ENCODE results near the gene MSH5. TPM values are rescaled to one million over a fixed set of nuclear protein-coding genes. Genes with fewer than 3 reads are reported as not detected.

The MSH5 gene
- total and polyA plus RNA-seq, 4 experiments from 2014 or later, result 0.95 to 12.1 (median 7.3) TPM

DNA sequence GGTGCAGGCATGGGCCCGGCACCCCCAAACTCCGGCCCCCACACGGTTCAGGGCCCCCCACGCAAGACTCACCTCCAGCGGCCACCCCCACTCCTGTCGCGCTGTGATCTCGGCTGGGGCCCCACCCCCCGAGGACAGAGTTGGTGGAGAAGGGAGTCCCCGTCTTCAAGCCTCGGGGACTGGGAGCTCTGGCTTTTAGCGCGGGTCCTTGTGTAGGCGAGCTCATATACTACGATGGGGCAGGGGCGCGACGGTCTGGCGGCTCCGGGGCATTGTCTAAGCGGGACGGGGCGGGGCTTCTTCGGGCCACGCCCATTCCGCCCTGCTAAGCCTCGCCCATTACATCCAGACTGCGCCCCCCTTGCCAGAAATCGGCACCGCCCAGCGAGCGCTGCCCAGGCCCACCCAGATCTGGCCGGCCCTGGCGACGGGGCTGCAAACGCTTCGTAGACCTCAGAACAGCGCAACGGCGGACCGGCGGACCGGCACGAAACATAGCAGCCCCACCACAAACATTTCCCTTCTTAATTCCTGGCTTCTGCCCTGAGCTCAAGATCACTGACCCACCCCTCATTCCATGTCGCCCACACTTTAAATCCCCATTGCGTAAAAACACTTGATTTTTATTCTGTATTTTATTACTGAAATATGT lies 9.7 kb upstream of the MSH5 start:
- ChIA-PET CTCF (ENCODE audit: partially characterized antibody) (interaction anchor here (0.7 to 17.2 kb wide), 28 partner anchors 9 to 222 kb away, joined by 3 to 173 read pairs (median 6); partner anchors contain the start of genes ABHD16A, APOM, HSPA1A and HSPA1B), POLR2A (ENCODE audit: partially characterized antibody) (interaction anchor here (0.9 to 8.2 kb wide), 23 partner anchors 8 to 242 kb away, joined by 3 to 77 read pairs (median 5); partner anchors contain the start of genes ABHD16A, BAG6, CLIC1 and DDX39B)
- DNase-seq, result peak; percentile 58 to 71 (median 61)
- H3K27me3 Mint-ChIP-seq, result no peaks in the 10 kb centered on the region
- peaks cover 32 to 76% (median 51%) of the 10 kb centered on the region in 4 donors for H3K4me1 Mint-ChIP-seq
- peaks cover 34 to 49% of the 10 kb centered on the region in 2 donors for H3K36me3 Mint-ChIP-seq
- Histone ChIP-seq H3K4me3 (ENCODE audit: low read length in 2 of 2) (peak overlapping the region; percentile 87 to 96), H3K4me1 (ENCODE audit: insufficient read depth, low read length) (peaks cover 68% of the 10 kb centered on the region), H3K36me3 (ENCODE audit: insufficient read depth, low read length) (peaks cover 34% of the 10 kb centered on the region), H3K27ac (ENCODE audit: low read depth, low read length) (peak overlapping the region; percentile 68), H3K9me3 (ENCODE audit: control insufficient read depth in 1 of 2, low read length in 2 of 2) (no peaks in the 10 kb centered on the region), H3K27me3 (ENCODE audit: insufficient read depth, low read length) (no peaks in the 10 kb centered on the region)
- H3K4me3 Mint-ChIP-seq, result peak overlapping the region; percentile 94 to 98 (median 97)
- H3K9me3 Mint-ChIP-seq, result no peaks in the 10 kb centered on the region
- intact Hi-C loops (cut with micrococcal nuclease), result loop anchor here (1.0 to 2.0 kb wide), 5 partner anchors 8 to 133 kb away; no protein-coding TSS in a partner anchor
- H3K27ac Mint-ChIP-seq, result peak overlapping the region; percentile 84 to 95 (median 93)

DNA sequence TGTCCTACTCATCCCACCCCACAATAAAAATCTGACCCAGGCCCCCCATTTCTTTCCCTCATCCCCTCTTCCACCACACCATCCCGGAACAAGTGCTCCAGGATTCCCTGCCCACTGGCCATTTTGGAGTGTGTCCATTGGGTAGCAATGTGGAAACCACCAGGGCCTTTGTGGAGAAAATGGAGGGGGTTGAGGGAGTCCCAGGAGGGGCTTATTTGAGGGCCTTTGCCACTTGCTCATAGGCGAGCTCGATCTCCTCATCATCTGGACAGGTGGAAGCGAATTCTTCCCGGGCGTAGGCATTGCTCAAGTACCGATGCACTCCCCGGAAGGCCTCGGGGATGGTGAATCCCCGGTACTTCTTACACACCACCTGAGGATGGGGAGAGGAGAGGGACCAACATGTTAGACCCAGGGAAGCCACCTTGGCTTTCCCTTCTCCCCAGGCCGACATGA lies 9.1 kb upstream of the MSH5 start:
- Histone ChIP-seq H3K9me3 (ENCODE audit: control insufficient read depth in 1 of 2, low read length in 2 of 2) (no peaks in the 10 kb centered on the region), H3K4me1 (ENCODE audit: insufficient read depth, low read length) (peaks cover 66% of the 10 kb centered on the region), H3K4me3 (ENCODE audit: low read length in 2 of 2) (peak overlapping the region in 1 of 2 donors; percentile 96), H3K27ac (ENCODE audit: low read depth, low read length) (peak overlapping the region; percentile 68), H3K27me3 (ENCODE audit: insufficient read depth, low read length) (no peaks in the 10 kb centered on the region), H3K36me3 (ENCODE audit: insufficient read depth, low read length) (peaks cover 34% of the 10 kb centered on the region)
- H3K27ac Mint-ChIP-seq, result peak overlapping the region; percentile 84 to 95 (median 93)
- intact Hi-C loops (cut with micrococcal nuclease), result loop anchor here (1.0 kb wide), 1 partner anchor 8 kb away; no protein-coding TSS in a partner anchor
- DNase-seq, result no peak
- H3K27me3 Mint-ChIP-seq, result no peaks in the 10 kb centered on the region
- ChIA-PET POLR2A (ENCODE audit: partially characterized antibody) (interaction anchor here (1.2 to 8.2 kb wide), 15 partner anchors 7 to 241 kb away, joined by 3 to 77 read pairs (median 13); partner anchors contain the start of genes ABHD16A, BAG6, CLIC1 and DXO), CTCF (ENCODE audit: partially characterized antibody) (interaction anchor here (1.1 to 17.2 kb wide), 20 partner anchors 9 to 222 kb away, joined by 3 to 173 read pairs (median 9); partner anchors contain the start of genes ABHD16A, HSPA1A, HSPA1B and HSPA1L)
- H3K9me3 Mint-ChIP-seq, result no peaks in the 10 kb centered on the region
- H3K4me3 Mint-ChIP-seq, result peak overlapping the region; percentile 94 to 98 (median 97)
- H3K36me3 Mint-ChIP-seq, result peaks cover 34 to 55% of the 10 kb centered on the region in 2 donors
- peaks cover 30 to 77% (median 55%) of the 10 kb centered on the region in 4 donors for H3K4me1 Mint-ChIP-seq

DNA sequence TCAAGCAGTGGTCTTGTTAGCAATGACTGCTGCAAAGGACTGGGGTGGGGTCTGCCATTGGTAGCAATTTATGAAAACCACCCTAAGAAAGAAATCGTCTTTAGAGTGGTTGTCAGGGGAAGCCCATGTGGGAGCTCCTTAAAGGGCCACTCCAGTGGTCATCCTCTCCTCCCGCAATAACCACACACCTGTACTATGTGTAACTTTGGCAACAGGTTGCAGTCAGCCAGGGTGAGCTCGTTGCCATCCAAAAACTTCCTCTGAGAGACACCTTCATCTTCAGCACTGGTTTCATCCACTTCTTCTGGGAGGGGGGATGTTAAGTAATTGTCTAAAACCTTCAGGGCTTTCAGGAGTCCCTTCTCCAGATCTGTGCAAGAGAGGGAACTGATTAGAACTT lies 7.8 kb upstream of the MSH5 start:
- Mint-ChIP-seq H3K4me1 (peaks cover 30 to 75% (median 54%) of the 10 kb centered on the region in 4 donors), H3K27ac (peak overlapping the region in 4 of 7 donors; percentile 28 to 95 (median 76)), H3K4me3 (peak overlapping the region in 1 of 8 donors; percentile 35), H3K27me3 (no peaks in the 10 kb centered on the region), H3K36me3 (peaks cover 30 to 65% of the 10 kb centered on the region in 2 donors), H3K9me3 (no peaks in the 10 kb centered on the region)
- no peak overlapping the region for H3K4me3 ChIP-seq (ENCODE audit: low read length in 2 of 2)
- no peak overlapping the region for H3K27ac ChIP-seq (ENCODE audit: low read depth, low read length)
- intact Hi-C loops (cut with micrococcal nuclease), result no loop called here
- no peak for DNase-seq
- H3K27me3 ChIP-seq (ENCODE audit: insufficient read depth, low read length), result no peaks in the 10 kb centered on the region
- H3K4me1 ChIP-seq (ENCODE audit: insufficient read depth, low read length), result peaks cover 60% of the 10 kb centered on the region
- ChIA-PET POLR2A (ENCODE audit: partially characterized antibody) (interaction anchor here (1.5 to 8.2 kb wide), 6 partner anchors 38 to 103 kb away, joined by 3 to 76 read pairs (median 8); partner anchors contain the start of genes HSPA1B and LSM2), CTCF (ENCODE audit: partially characterized antibody) (interaction anchor here (1.1 to 17.2 kb wide), 7 partner anchors 15 to 133 kb away, joined by 3 to 173 read pairs (median 5); partner anchors contain the start of genes HSPA1A, HSPA1L, LSM2 and NEU1)
- H3K9me3 ChIP-seq (ENCODE audit: control insufficient read depth in 1 of 2, low read length in 2 of 2), result no peaks in the 10 kb centered on the region
- peaks cover 34% of the 10 kb centered on the region for H3K36me3 ChIP-seq (ENCODE audit: insufficient read depth, low read length)

DNA sequence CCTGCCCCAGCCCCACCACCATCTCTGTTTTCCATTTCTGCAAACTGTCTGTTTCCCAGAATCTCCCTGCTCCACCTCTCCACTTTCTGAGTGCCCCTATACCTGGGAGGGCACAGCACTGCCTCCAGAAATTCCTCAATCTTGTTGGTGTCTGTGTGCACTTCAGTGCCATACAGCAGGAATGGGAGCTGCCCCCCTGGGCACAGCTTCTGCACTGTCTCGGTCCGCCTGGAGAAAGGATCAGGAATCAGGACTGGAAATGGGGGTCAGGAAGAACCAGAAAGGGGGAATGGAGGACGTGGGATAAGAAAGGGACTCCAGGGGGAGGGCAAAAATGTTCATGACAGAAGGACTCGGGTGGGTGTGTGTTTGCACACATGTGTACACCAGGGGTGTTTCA lies 6.1 kb upstream of the MSH5 start:
- H3K4me3 Mint-ChIP-seq, result peak overlapping the region in 7 of 8 donors; percentile 89 to 99 (median 98)
- peaks cover 30 to 67% of the 10 kb centered on the region in 2 donors for H3K36me3 Mint-ChIP-seq
- no peaks in the 10 kb centered on the region for H3K9me3 ChIP-seq (ENCODE audit: control insufficient read depth in 1 of 2, low read length in 2 of 2)

DNA sequence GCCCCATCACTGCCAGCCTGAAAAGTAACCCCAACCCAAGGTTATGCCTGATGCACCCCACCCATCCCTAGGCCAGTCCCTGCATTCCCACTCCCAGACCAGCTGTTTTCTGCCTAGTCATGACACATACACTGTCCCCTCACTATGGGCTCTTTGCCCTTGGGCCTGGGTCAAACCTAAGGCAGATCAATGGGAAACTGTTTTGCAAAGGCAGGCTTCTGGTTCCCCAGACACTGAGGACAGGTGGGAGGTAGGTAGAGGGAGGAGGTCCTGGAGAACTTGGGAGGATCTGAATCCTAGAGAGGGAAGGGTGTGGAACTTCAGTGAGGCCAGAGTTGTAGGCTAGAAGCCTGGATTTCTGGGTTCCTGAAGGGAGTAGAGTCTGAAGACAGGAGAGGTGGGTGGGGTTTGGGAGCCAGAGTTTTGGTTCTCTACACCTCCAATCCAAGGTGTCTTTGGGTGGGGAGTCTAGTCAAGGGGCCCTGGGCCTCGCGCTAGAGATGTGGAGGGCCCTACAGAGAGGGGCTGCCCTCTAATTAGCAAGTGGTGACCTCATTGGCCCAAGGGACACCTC lies 5.5 kb upstream of the MSH5 start:
- Histone ChIP-seq H3K9me3 (ENCODE audit: control insufficient read depth in 1 of 2, low read length in 2 of 2) (no peaks in the 10 kb centered on the region), H3K4me1 (ENCODE audit: insufficient read depth, low read length) (peaks cover 61% of the 10 kb centered on the region), H3K27ac (ENCODE audit: low read depth, low read length) (peak overlapping the region; percentile 82), H3K36me3 (ENCODE audit: insufficient read depth, low read length) (peaks cover 34% of the 10 kb centered on the region), H3K4me3 (ENCODE audit: low read length in 2 of 2) (peak overlapping the region; percentile 95 to 99), H3K27me3 (ENCODE audit: insufficient read depth, low read length) (no peaks in the 10 kb centered on the region)
- CTCF ChIA-PET (ENCODE audit: partially characterized antibody), result interaction anchor here (1.2 to 17.2 kb wide), 4 partner anchors 39 to 188 kb away, joined by 3 to 173 read pairs (median 17); partner anchors contain the start of genes ATP6V1G2 and VWA7
- Mint-ChIP-seq H3K9me3 (no peaks in the 10 kb centered on the region), H3K4me3 (peak overlapping the region; percentile 89 to 99 (median 98)), H3K27me3 (no peaks in the 10 kb centered on the region), H3K27ac (peak overlapping the region; percentile 94 to 97 (median 95)), H3K4me1 (peaks cover 44 to 76% (median 63%) of the 10 kb centered on the region in 4 donors), H3K36me3 (peaks cover 30 to 65% of the 10 kb centered on the region in 2 donors)
- no peak for DNase-seq
- POLR2A ChIA-PET (ENCODE audit: partially characterized antibody), result interaction anchor here (0.7 to 8.9 kb wide), 11 partner anchors 7 to 193 kb away, joined by 3 to 81 read pairs (median 50); partner anchors contain the start of genes ABHD16A, BAG6, DDAH2 and DDX39B
- intact Hi-C loops (cut with micrococcal nuclease), result no loop called here

More for the DNA sequence above, 6.1 kb upstream of the MSH5 start:
- no peak for DNase-seq
- H3K4me1 ChIP-seq (ENCODE audit: insufficient read depth, low read length), result peaks cover 61% of the 10 kb centered on the region
- intact Hi-C loops (cut with micrococcal nuclease), result no loop called here
- H3K27me3 ChIP-seq (ENCODE audit: insufficient read depth, low read length), result no peaks in the 10 kb centered on the region
- peak overlapping the region; percentile 82 for H3K27ac ChIP-seq (ENCODE audit: low read depth, low read length)
- H3K36me3 ChIP-seq (ENCODE audit: insufficient read depth, low read length), result peaks cover 34% of the 10 kb centered on the region
- peak overlapping the region; percentile 94 to 97 (median 95) for H3K27ac Mint-ChIP-seq
- CTCF ChIA-PET (ENCODE audit: partially characterized antibody), result interaction anchor here (1.2 to 17.2 kb wide), 7 partner anchors 39 to 188 kb away, joined by 3 to 173 read pairs (median 4); partner anchors contain the start of genes ATP6V1G2, HSPA1B, VARS1 and VWA7
- POLR2A ChIA-PET (ENCODE audit: partially characterized antibody), result interaction anchor here (0.9 to 8.9 kb wide), 5 partner anchors 80 to 102 kb away, joined by 3 to 81 read pairs (median 50); partner anchors contain the start of genes BAG6, HSPA1A, HSPA1B and HSPA1L
- H3K4me1 Mint-ChIP-seq, result peaks cover 42 to 75% (median 62%) of the 10 kb centered on the region in 4 donors
- H3K4me3 ChIP-seq (ENCODE audit: low read length in 2 of 2), result peak overlapping the region in 1 of 2 donors; percentile 95
- no peaks in the 10 kb centered on the region for H3K27me3 Mint-ChIP-seq
- no peaks in the 10 kb centered on the region for H3K9me3 Mint-ChIP-seq

DNA sequence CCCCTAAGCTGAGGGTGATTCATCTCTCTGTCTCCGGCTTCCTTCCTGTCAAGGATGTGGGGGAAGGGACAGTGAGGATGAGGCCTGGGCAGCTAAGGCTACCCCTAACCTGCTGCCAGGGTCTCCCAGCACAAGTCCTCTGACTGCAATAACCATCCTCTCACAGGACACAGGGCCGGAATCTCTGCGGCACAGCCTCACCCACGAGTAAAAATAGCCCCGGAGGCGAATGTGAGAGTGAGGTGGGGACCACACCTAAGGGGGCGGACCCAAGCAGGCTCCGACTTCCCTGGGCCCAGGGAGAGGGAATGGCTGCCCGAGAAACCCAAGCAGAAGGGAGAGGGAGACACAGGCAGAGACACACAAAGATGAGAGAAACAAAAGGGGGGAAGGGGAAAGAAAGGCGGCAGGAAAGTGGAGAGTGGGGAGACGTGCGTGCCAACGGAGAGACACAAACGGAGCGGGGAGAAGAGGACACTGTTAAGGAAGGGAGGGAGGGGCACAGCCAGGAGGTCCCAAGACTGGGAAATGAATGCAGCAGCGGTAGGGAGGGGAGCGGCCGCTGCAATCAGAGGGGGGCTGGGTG lies 4.9 kb upstream of the MSH5 start:
- H3K9me3 ChIP-seq (ENCODE audit: control insufficient read depth in 1 of 2, low read length in 2 of 2), result no peaks in the 10 kb centered on the region
- intact Hi-C loops (cut with micrococcal nuclease), result loop anchor here (5.0 kb wide), 1 partner anchor 53 kb away; the partner anchor contains the start of gene LY6G5C
- H3K4me1 ChIP-seq (ENCODE audit: insufficient read depth, low read length), result peaks cover 65% of the 10 kb centered on the region
- Mint-ChIP-seq H3K4me3 (peak overlapping the region; percentile 89 to 99 (median 98)), H3K4me1 (peaks cover 45 to 78% (median 65%) of the 10 kb centered on the region in 4 donors), H3K27ac (peak overlapping the region; percentile 94 to 97 (median 95)), H3K9me3 (no peaks in the 10 kb centered on the region), H3K27me3 (no peaks in the 10 kb centered on the region), H3K36me3 (peaks cover 30 to 67% of the 10 kb centered on the region in 2 donors)
- ChIA-PET POLR2A (ENCODE audit: partially characterized antibody) (interaction anchor here (0.7 to 8.9 kb wide), 12 partner anchors 7 to 193 kb away, joined by 3 to 81 read pairs (median 46); partner anchors contain the start of genes ABHD16A, BAG6, DDAH2 and DDX39B), CTCF (ENCODE audit: partially characterized antibody) (interaction anchor here (1.4 to 17.2 kb wide), 4 partner anchors 38 to 96 kb away, joined by 5 to 173 read pairs (median 16); partner anchors contain the start of genes VARS1 and VWA7)
- H3K4me3 ChIP-seq (ENCODE audit: low read length in 2 of 2), result peak overlapping the region; percentile 95 to 99
- DNase-seq, result peak; percentile 22 to 85 (median 33)
- H3K27me3 ChIP-seq (ENCODE audit: insufficient read depth, low read length), result no peaks in the 10 kb centered on the region
- H3K27ac ChIP-seq (ENCODE audit: low read depth, low read length), result peak overlapping the region; percentile 82
- peaks cover 34% of the 10 kb centered on the region for H3K36me3 ChIP-seq (ENCODE audit: insufficient read depth, low read length)
